Mesenchymal stem cell (in vitro differentiated cells and primary cell): ENCODE data around the gene SLC6A3.

Experiments used
- DNase-seq: peaks from one replicate; pipeline ENCODE4 v3.0.0-alpha.2; 2013
- H2AFZ ChIP-seq: one replicate; pipeline ENCODE4 v1.6.1; 2013; ENCODE audit warnings: low read depth, mild to moderate bottlenecking, control low read depth, inconsistent platforms, low read length, moderate library complexity
- H2AK5ac ChIP-seq: 2 replicates; pipeline ENCODE4 v1.6.1; 2013; ENCODE audit warnings: low read length, moderate library complexity, mild to moderate bottlenecking, inconsistent platforms; ENCODE audit not compliant: severe bottlenecking
- H2BK120ac ChIP-seq: one replicate; pipeline ENCODE4 v1.6.1; 2013; ENCODE audit warnings: low read depth, mild to moderate bottlenecking, inconsistent platforms, low read length, moderate library complexity
- H2BK12ac ChIP-seq, 2 experiments: one replicate each; pipeline ENCODE4 v1.6.1; 2013; ENCODE audit warnings: inconsistent platforms in 2 of 2, low read length in 2 of 2, mild to moderate bottlenecking in 2 of 2, moderate library complexity in 2 of 2, control low read depth in 1 of 2
- H2BK15ac ChIP-seq: one replicate; pipeline ENCODE4 v1.6.1; 2013; ENCODE audit warnings: mild to moderate bottlenecking, low read depth, inconsistent platforms; ENCODE audit not compliant: poor library complexity, severe bottlenecking
- H2BK5ac ChIP-seq: 2 replicates; pipeline ENCODE4 v1.6.1; 2013; ENCODE audit warnings: low read depth, mild to moderate bottlenecking, low read length, control low read depth, inconsistent platforms; ENCODE audit not compliant: poor library complexity, severe bottlenecking
- H3K14ac ChIP-seq, 2 experiments: one replicate each; pipeline ENCODE4 v1.6.1; 2013; ENCODE audit warnings: inconsistent platforms in 2 of 2, low read length in 2 of 2, control low read depth in 1 of 2, mild to moderate bottlenecking in 1 of 2, moderate library complexity in 1 of 2
- H3K18ac ChIP-seq, 2 experiments: one replicate each; pipeline ENCODE4 v1.6.1; 2013; ENCODE audit warnings: inconsistent platforms in 2 of 2, low read length in 2 of 2, control low read depth in 1 of 2, low read depth in 1 of 2, mild to moderate bottlenecking in 1 of 2
- H3K23ac ChIP-seq, 2 experiments: one replicate each; pipeline ENCODE4 v1.6.1; 2013; ENCODE audit warnings: inconsistent platforms in 2 of 2, low read length in 2 of 2, mild to moderate bottlenecking in 2 of 2, moderate library complexity in 2 of 2, control low read depth in 1 of 2
- H3K27ac ChIP-seq: 2 replicates; pipeline ENCODE4 v1.5.1; 2013; ENCODE audit warnings: mild to moderate bottlenecking, moderate library complexity, low read length, control low read depth, inconsistent platforms; ENCODE audit not compliant: poor library complexity, severe bottlenecking
- H3K27me3 ChIP-seq, 2 experiments: 2 replicates each; pipeline versions ENCODE4 v1.6.1 to v1.7.0; 2013; ENCODE audit warnings: low read length in 2 of 2, mild to moderate bottlenecking in 2 of 2, moderate library complexity in 2 of 2, control low read depth in 1 of 2, inconsistent platforms in 1 of 2; ENCODE audit not compliant: control insufficient read depth in 1 of 2, insufficient read depth in 1 of 2
- H3K36me3 ChIP-seq, 2 experiments: 2 replicates each; pipeline versions ENCODE4 v1.6.1 to v1.7.0; 2013; ENCODE audit warnings: low read length in 2 of 2, control low read depth in 1 of 2, inconsistent platforms in 1 of 2, low read depth in 1 of 2, mild to moderate bottlenecking in 1 of 2; ENCODE audit not compliant: insufficient read depth in 2 of 2, control insufficient read depth in 1 of 2
- H3K4ac ChIP-seq, 2 experiments: one replicate each; pipeline ENCODE4 v1.6.1; 2013; ENCODE audit warnings: inconsistent platforms in 2 of 2, low read length in 2 of 2, mild to moderate bottlenecking in 2 of 2, moderate library complexity in 2 of 2, control low read depth in 1 of 2, low read depth in 1 of 2
- H3K4me1 ChIP-seq: 2 replicates; pipeline ENCODE4 v1.6.1; 2013; ENCODE audit warnings: low read depth, low read length, control low read depth; ENCODE audit not compliant: control insufficient read depth, insufficient read depth
- H3K4me2 ChIP-seq: 2 replicates; pipeline ENCODE4 v1.6.1; 2013; ENCODE audit warnings: low read length, mild to moderate bottlenecking, inconsistent platforms; ENCODE audit not compliant: poor library complexity, severe bottlenecking
- H3K4me3 ChIP-seq, 2 experiments: 2 replicates each; pipeline versions ENCODE4 v1.5.1 to v1.7.0; 2013; ENCODE audit warnings: low read length in 2 of 2, mild to moderate bottlenecking in 2 of 2, control low read depth in 1 of 2, low read depth in 1 of 2; ENCODE audit not compliant: insufficient read depth in 1 of 2
- H3K79me1 ChIP-seq: replicated peaks from 2 replicates; pipeline ENCODE4 v1.6.1; 2013; ENCODE audit warnings: mild to moderate bottlenecking, control low read depth, low read length, inconsistent platforms; ENCODE audit not compliant: poor library complexity, severe bottlenecking
- H3K9ac ChIP-seq: 2 replicates; pipeline ENCODE4 v1.7.0; 2013; ENCODE audit warnings: mild to moderate bottlenecking, low read length, moderate library complexity
- H3K9me3 ChIP-seq: 2 replicates; pipeline ENCODE4 v1.7.0; 2013; ENCODE audit warnings: mild to moderate bottlenecking, low read length; ENCODE audit not compliant: control insufficient read depth
- H4K8ac ChIP-seq: one replicate; pipeline ENCODE4 v1.6.1; 2013; ENCODE audit warnings: inconsistent platforms, mild to moderate bottlenecking, low read length, moderate library complexity
- H4K91ac ChIP-seq: one replicate; pipeline ENCODE4 v1.6.1; 2013; ENCODE audit warnings: mild to moderate bottlenecking, low read length, inconsistent platforms
- WGBS: methylation state at CpG from one replicate; pipeline ENCODE4 v1.1.7; 2013; ENCODE audit warnings: mixed read lengths; 5-methylcytosine and 5-hydroxymethylcytosine counted together

The SLC6A3 gene

GRCh38 chr5:1438871-1439270, 6.4 kb downstream of the SLC6A3 start:
- Histone ChIP-seq H3K9me3 (peaks cover 16% of the 10 kb centered on the region), H2BK12ac (no peak overlapping the region), H3K9ac (no peak overlapping the region), H2AFZ (no peak overlapping the region), H3K36me3 (no peaks in the 10 kb centered on the region), H4K8ac (no peak overlapping the region), H3K79me1 (no peaks in the 10 kb centered on the region), H3K27ac (no peak overlapping the region), H3K18ac (no peak overlapping the region), H3K14ac (no peak overlapping the region), H2BK5ac (no peak overlapping the region), H4K91ac (no peak overlapping the region), H3K4me3 (no peak overlapping the region), H2BK120ac (no peak overlapping the region), H2AK5ac (no peak overlapping the region), H3K27me3 (peaks cover 38 to 56% of the 10 kb centered on the region in 2 experiments), H3K4me2 (no peak overlapping the region), H3K4me1 (peaks cover 3% of the 10 kb centered on the region), H3K4ac (no peak overlapping the region), H2BK15ac (no peak overlapping the region), H3K23ac (no peak overlapping the region)
- WGBS = 92% methylated on average over 21 of the region's 21 CpGs
- no peak for DNase-seq

- H3K27ac ChIP-seq = no peak overlapping the region
- H3K79me1 ChIP-seq = no peaks in the 10 kb centered on the region
- no peaks in the 10 kb centered on the region for H3K36me3 ChIP-seq
- H3K4me2 ChIP-seq = no peak overlapping the region
- H2AK5ac ChIP-seq = no peak overlapping the region
- no peak overlapping the region for H2BK120ac ChIP-seq
- H2BK5ac ChIP-seq = no peak overlapping the region
- H3K23ac ChIP-seq = no peak overlapping the region
- H3K9me3 ChIP-seq = peaks cover 21% of the 10 kb centered on the region
- H3K4ac ChIP-seq = no peak overlapping the region
- H3K9ac ChIP-seq = no peak overlapping the region
- no peak overlapping the region for H4K91ac ChIP-seq
- H3K14ac ChIP-seq = no peak overlapping the region
- no peak overlapping the region for H2BK15ac ChIP-seq
- no peak overlapping the region for H4K8ac ChIP-seq
- H2AFZ ChIP-seq = no peak overlapping the region
- no peak overlapping the region for H3K4me3 ChIP-seq
- H3K18ac ChIP-seq = no peak overlapping the region
- peaks cover 3% of the 10 kb centered on the region for H3K4me1 ChIP-seq
- 90% methylated on average over 25 of the region's 25 CpGs for WGBS
- no peak overlapping the region for H2BK12ac ChIP-seq
- no peak for DNase-seq
- H3K27me3 ChIP-seq = peaks cover 30 to 48% of the 10 kb centered on the region in 2 experiments
Observed at GRCh38 chr5:1437876-1438559, 7.2 kb downstream of the SLC6A3 start.

- H3K27me3 ChIP-seq = peaks cover 23 to 41% of the 10 kb centered on the region in 2 experiments
- H3K4me1 ChIP-seq = peaks cover 3% of the 10 kb centered on the region
- no peak overlapping the region for H3K27ac ChIP-seq
- DNase-seq = peak; percentile 24
- no peak overlapping the region for H3K4me2 ChIP-seq
- WGBS = 49% methylated on average over 11 of the region's 11 CpGs
- H2BK5ac ChIP-seq = no peak overlapping the region
- no peak overlapping the region for H2AFZ ChIP-seq
- H3K14ac ChIP-seq = peak overlapping the region in 1 of 2 experiments; percentile 28
- peak overlapping the region; percentile 9 for H4K8ac ChIP-seq
- H4K91ac ChIP-seq = no peak overlapping the region
- H2BK12ac ChIP-seq = no peak overlapping the region
- no peaks in the 10 kb centered on the region for H3K79me1 ChIP-seq
- H3K18ac ChIP-seq = no peak overlapping the region
- no peak overlapping the region for H3K4ac ChIP-seq
- H3K9me3 ChIP-seq = peaks cover 25% of the 10 kb centered on the region
- H2BK15ac ChIP-seq = no peak overlapping the region
- no peak overlapping the region for H3K9ac ChIP-seq
- no peak overlapping the region for H3K23ac ChIP-seq
- H3K4me3 ChIP-seq = no peak overlapping the region
- no peak overlapping the region for H2AK5ac ChIP-seq
- H3K36me3 ChIP-seq = no peaks in the 10 kb centered on the region
- no peak overlapping the region for H2BK120ac ChIP-seq
Observed at GRCh38 chr5:1437226-1437829, 7.9 kb downstream of the SLC6A3 start.

- Histone ChIP-seq H3K9me3 (peaks cover 25% of the 10 kb centered on the region), H3K4me2 (no peak overlapping the region), H2BK12ac (no peak overlapping the region), H3K27me3 (peaks cover 17 to 35% of the 10 kb centered on the region in 2 experiments), H3K14ac (no peak overlapping the region), H3K4me3 (no peak overlapping the region), H2AK5ac (no peak overlapping the region), H3K27ac (no peak overlapping the region), H4K8ac (no peak overlapping the region), H2BK120ac (no peak overlapping the region), H3K18ac (no peak overlapping the region), H3K4me1 (peaks cover 3% of the 10 kb centered on the region), H3K79me1 (no peaks in the 10 kb centered on the region), H3K23ac (no peak overlapping the region), H3K4ac (no peak overlapping the region), H4K91ac (no peak overlapping the region), H3K36me3 (no peaks in the 10 kb centered on the region), H2AFZ (no peak overlapping the region), H3K9ac (no peak overlapping the region), H2BK5ac (no peak overlapping the region), H2BK15ac (no peak overlapping the region)
- WGBS = 93% methylated on average over 16 of the region's 16 CpGs
- DNase-seq = no peak
Observed at GRCh38 chr5:1436681-1437080, 8.6 kb downstream of the SLC6A3 start.
